Mesenchymal stem cell (in vitro differentiated cells and primary cell): ENCODE data around the gene PRSS22.

Experiments used
- DNase-seq: peaks from one replicate; pipeline ENCODE4 v3.0.0-alpha.2; 2013
- H2AFZ ChIP-seq: one replicate; pipeline ENCODE4 v1.6.1; 2013; ENCODE audit warnings: low read depth, mild to moderate bottlenecking, control low read depth, inconsistent platforms, low read length, moderate library complexity
- H2AK5ac ChIP-seq: 2 replicates; pipeline ENCODE4 v1.6.1; 2013; ENCODE audit warnings: low read length, moderate library complexity, mild to moderate bottlenecking, inconsistent platforms; ENCODE audit not compliant: severe bottlenecking
- H2BK120ac ChIP-seq: one replicate; pipeline ENCODE4 v1.6.1; 2013; ENCODE audit warnings: low read depth, mild to moderate bottlenecking, inconsistent platforms, low read length, moderate library complexity
- H2BK12ac ChIP-seq, 2 experiments: one replicate each; pipeline ENCODE4 v1.6.1; 2013; ENCODE audit warnings: inconsistent platforms in 2 of 2, low read length in 2 of 2, mild to moderate bottlenecking in 2 of 2, moderate library complexity in 2 of 2, control low read depth in 1 of 2
- H2BK15ac ChIP-seq: one replicate; pipeline ENCODE4 v1.6.1; 2013; ENCODE audit warnings: mild to moderate bottlenecking, low read depth, inconsistent platforms; ENCODE audit not compliant: poor library complexity, severe bottlenecking
- H2BK5ac ChIP-seq: 2 replicates; pipeline ENCODE4 v1.6.1; 2013; ENCODE audit warnings: low read depth, mild to moderate bottlenecking, low read length, control low read depth, inconsistent platforms; ENCODE audit not compliant: poor library complexity, severe bottlenecking
- H3K14ac ChIP-seq, 2 experiments: one replicate each; pipeline ENCODE4 v1.6.1; 2013; ENCODE audit warnings: inconsistent platforms in 2 of 2, low read length in 2 of 2, control low read depth in 1 of 2, mild to moderate bottlenecking in 1 of 2, moderate library complexity in 1 of 2
- H3K18ac ChIP-seq, 2 experiments: one replicate each; pipeline ENCODE4 v1.6.1; 2013; ENCODE audit warnings: inconsistent platforms in 2 of 2, low read length in 2 of 2, control low read depth in 1 of 2, low read depth in 1 of 2, mild to moderate bottlenecking in 1 of 2
- H3K23ac ChIP-seq, 2 experiments: one replicate each; pipeline ENCODE4 v1.6.1; 2013; ENCODE audit warnings: inconsistent platforms in 2 of 2, low read length in 2 of 2, mild to moderate bottlenecking in 2 of 2, moderate library complexity in 2 of 2, control low read depth in 1 of 2
- H3K27ac ChIP-seq: 2 replicates; pipeline ENCODE4 v1.5.1; 2013; ENCODE audit warnings: mild to moderate bottlenecking, moderate library complexity, low read length, control low read depth, inconsistent platforms; ENCODE audit not compliant: poor library complexity, severe bottlenecking
- H3K27me3 ChIP-seq, 2 experiments: 2 replicates each; pipeline versions ENCODE4 v1.6.1 to v1.7.0; 2013; ENCODE audit warnings: low read length in 2 of 2, mild to moderate bottlenecking in 2 of 2, moderate library complexity in 2 of 2, control low read depth in 1 of 2, inconsistent platforms in 1 of 2; ENCODE audit not compliant: control insufficient read depth in 1 of 2, insufficient read depth in 1 of 2
- H3K36me3 ChIP-seq, 2 experiments: 2 replicates each; pipeline versions ENCODE4 v1.6.1 to v1.7.0; 2013; ENCODE audit warnings: low read length in 2 of 2, control low read depth in 1 of 2, inconsistent platforms in 1 of 2, low read depth in 1 of 2, mild to moderate bottlenecking in 1 of 2; ENCODE audit not compliant: insufficient read depth in 2 of 2, control insufficient read depth in 1 of 2
- H3K4ac ChIP-seq, 2 experiments: one replicate each; pipeline ENCODE4 v1.6.1; 2013; ENCODE audit warnings: inconsistent platforms in 2 of 2, low read length in 2 of 2, mild to moderate bottlenecking in 2 of 2, moderate library complexity in 2 of 2, control low read depth in 1 of 2, low read depth in 1 of 2
- H3K4me1 ChIP-seq: 2 replicates; pipeline ENCODE4 v1.6.1; 2013; ENCODE audit warnings: low read depth, low read length, control low read depth; ENCODE audit not compliant: control insufficient read depth, insufficient read depth
- H3K4me2 ChIP-seq: 2 replicates; pipeline ENCODE4 v1.6.1; 2013; ENCODE audit warnings: low read length, mild to moderate bottlenecking, inconsistent platforms; ENCODE audit not compliant: poor library complexity, severe bottlenecking
- H3K4me3 ChIP-seq, 2 experiments: 2 replicates each; pipeline versions ENCODE4 v1.5.1 to v1.7.0; 2013; ENCODE audit warnings: low read length in 2 of 2, mild to moderate bottlenecking in 2 of 2, control low read depth in 1 of 2, low read depth in 1 of 2; ENCODE audit not compliant: insufficient read depth in 1 of 2
- H3K79me1 ChIP-seq: replicated peaks from 2 replicates; pipeline ENCODE4 v1.6.1; 2013; ENCODE audit warnings: mild to moderate bottlenecking, control low read depth, low read length, inconsistent platforms; ENCODE audit not compliant: poor library complexity, severe bottlenecking
- H3K9ac ChIP-seq: 2 replicates; pipeline ENCODE4 v1.7.0; 2013; ENCODE audit warnings: mild to moderate bottlenecking, low read length, moderate library complexity
- H3K9me3 ChIP-seq: 2 replicates; pipeline ENCODE4 v1.7.0; 2013; ENCODE audit warnings: mild to moderate bottlenecking, low read length; ENCODE audit not compliant: control insufficient read depth
- H4K8ac ChIP-seq: one replicate; pipeline ENCODE4 v1.6.1; 2013; ENCODE audit warnings: inconsistent platforms, mild to moderate bottlenecking, low read length, moderate library complexity
- H4K91ac ChIP-seq: one replicate; pipeline ENCODE4 v1.6.1; 2013; ENCODE audit warnings: mild to moderate bottlenecking, low read length, inconsistent platforms
- WGBS: methylation state at CpG from one replicate; pipeline ENCODE4 v1.1.7; 2013; ENCODE audit warnings: mixed read lengths; 5-methylcytosine and 5-hydroxymethylcytosine counted together

PRSS22 gene

DNA sequence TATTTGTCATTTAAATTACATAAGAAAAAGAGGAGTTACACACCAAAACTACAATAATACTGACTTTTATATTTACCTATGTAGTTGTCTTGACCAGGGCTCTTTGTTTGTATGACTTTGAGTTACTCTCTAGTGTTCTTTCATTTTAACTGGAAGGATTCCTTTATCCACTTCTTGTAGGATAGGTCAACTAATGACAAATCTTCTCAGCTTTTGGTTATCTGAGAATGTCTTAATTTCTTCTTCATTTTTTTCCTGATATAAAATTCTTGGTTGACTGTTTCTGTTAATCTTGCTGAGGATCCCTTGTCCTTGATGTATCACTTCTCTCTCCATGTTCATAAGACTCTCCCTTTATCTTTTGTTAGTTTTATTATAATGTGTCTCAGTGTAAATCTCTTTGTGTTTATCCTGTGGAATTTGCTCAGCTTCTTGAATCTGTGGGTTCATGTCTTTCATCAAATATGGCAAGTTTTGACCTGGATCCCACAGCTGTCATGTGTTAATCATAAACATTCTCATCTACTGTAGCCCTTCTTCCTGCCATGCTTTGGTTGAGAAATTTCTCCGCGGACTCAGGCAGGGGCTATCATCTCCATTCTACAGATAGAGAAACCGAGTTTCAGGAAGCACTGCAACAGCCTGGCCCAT is 54.3 kb downstream of the PRSS22 start:
- no peak overlapping the region for H3K4me2 ChIP-seq
- H2BK5ac ChIP-seq: no peak overlapping the region
- WGBS: 33% methylated on average over 1 of the region's 3 CpGs
- H3K4me3 ChIP-seq: no peak overlapping the region
- H2BK12ac ChIP-seq: no peak overlapping the region
- H3K27ac ChIP-seq: no peak overlapping the region
- H3K79me1 ChIP-seq: no peaks in the 10 kb centered on the region
- H3K18ac ChIP-seq: no peak overlapping the region
- H3K4me1 ChIP-seq: no peaks in the 10 kb centered on the region
- H3K14ac ChIP-seq: no peak overlapping the region
- H3K9ac ChIP-seq: no peak overlapping the region
- no peak overlapping the region for H2BK15ac ChIP-seq
- DNase-seq: no peak
- no peak overlapping the region for H3K4ac ChIP-seq
- peaks cover 38% of the 10 kb centered on the region for H3K9me3 ChIP-seq
- H2BK120ac ChIP-seq: no peak overlapping the region
- peaks cover 13 to 52% of the 10 kb centered on the region in 2 experiments for H3K27me3 ChIP-seq
- H4K8ac ChIP-seq: no peak overlapping the region
- no peak overlapping the region for H2AK5ac ChIP-seq
- no peaks in the 10 kb centered on the region for H3K36me3 ChIP-seq
- no peak overlapping the region for H4K91ac ChIP-seq
- H3K23ac ChIP-seq: no peak overlapping the region
- no peak overlapping the region for H2AFZ ChIP-seq
